NCI-H2107 treated with DMSO at 0.1 percent for 48 hours (cell line): ENCODE data around the gene STAM.

Experiments used
- DNase-seq: peaks from one replicate; lab custom pipeline; 2025; ENCODE audit not compliant: unreplicated experiment; lab: John Stamatoyannopoulos, UW

Gene STAM

GRCh38 chr10:17725703-17726102, 81.8 kb downstream of the STAM start:
- no peak for DNase-seq

- DNase-seq, result no peak
These were observed 85.7 kb downstream of the STAM start for GRCh38 chr10:17729630-17730029.

GRCh38 chr10:17730667-17731066, 86.7 kb downstream of the STAM start:
- no peak for DNase-seq

- no peak for DNase-seq
These were observed 87.5 kb downstream of the STAM start for GRCh38 chr10:17731331-17732020.

- DNase-seq, result no peak
These were observed 89.7 kb downstream of the STAM start for GRCh38 chr10:17733620-17734019.

- no peak for DNase-seq
These were observed 90.6 kb downstream of the STAM start for GRCh38 chr10:17734432-17735080.

GRCh38 chr10:17735166-17735941, 91.4 kb downstream of the STAM start:
- no peak for DNase-seq

GRCh38 chr10:17736223-17736622, 92.3 kb downstream of the STAM start:
- no peak for DNase-seq

GRCh38 chr10:17737027-17737965, 93.3 kb downstream of the STAM start:
- no peak for DNase-seq

- no peak for DNase-seq
These were observed 96.7 kb downstream of the STAM start for GRCh38 chr10:17740668-17741067.

GRCh38 chr10:17742918-17743317, 99.0 kb downstream of the STAM start:
- DNase-seq, result no peak

GRCh38 chr10:17743437-17743836, 99.5 kb downstream of the STAM start:
- no peak for DNase-seq

- no peak for DNase-seq
These were observed 100.5 kb downstream of the STAM start for GRCh38 chr10:17744341-17744861.

- DNase-seq, result no peak
These were observed 104.1 kb downstream of the STAM start for GRCh38 chr10:17747883-17748550.

GRCh38 chr10:17749890-17750289, 105.9 kb downstream of the STAM start:
- DNase-seq, result no peak

- no peak for DNase-seq
These were observed 108.0 kb downstream of the STAM start, which contains the start of gene TMEM236 for GRCh38 chr10:17751781-17752445. Gene TMEM236 (plus strand): TSS chr10:17752201. CDS start chr10:17752296, 95 bp downstream.

GRCh38 chr10:17756557-17757217, 112.7 kb downstream of the STAM start:
- no peak for DNase-seq

- no peak for DNase-seq
These were observed 114.2 kb downstream of the STAM start for GRCh38 chr10:17758200-17758599.

GRCh38 chr10:17758896-17759295, 114.9 kb downstream of the STAM start:
- DNase-seq, result no peak
